Right forelimb (tissue), 1 donor: ENCODE results near the gene PGGT1B.

ENCODE experiments used
- DNase-seq: peaks from one replicate; pipeline ENCODE4 v3.0.0-alpha.2; 2018

The PGGT1B gene

GRCh38 chr5:115262321-115263077 is at the start of gene PGGT1B:
Gene PGGT1B, minus strand, starts transcription at chr5:115262877. Its CDS starts 26 bp downstream, at chr5:115262851.
- peak; percentile 90 for DNase-seq

GRCh38 chr5:115309751-115310370 is 47.2 kb upstream of the PGGT1B start:
- DNase-seq = no peak

GRCh38 chr5:115308815-115309214 is 46.1 kb upstream of the PGGT1B start:
- no peak for DNase-seq

GRCh38 chr5:115306011-115306536 is 43.4 kb upstream of the PGGT1B start:
- no peak for DNase-seq

- no peak for DNase-seq
These were observed 41.8 kb upstream of the PGGT1B start for GRCh38 chr5:115304496-115304895.

GRCh38 chr5:115298811-115299210 is 36.1 kb upstream of the PGGT1B start:
- DNase-seq = no peak

- DNase-seq = no peak
These were observed 34.4 kb upstream of the PGGT1B start for GRCh38 chr5:115297031-115297430.

- DNase-seq = peak; percentile 79
These were observed 33.7 kb upstream of the PGGT1B start, which contains the start of gene CCDC112 for GRCh38 chr5:115296124-115297022. Gene CCDC112, minus strand, starts transcription at chr5:115296654. Its CDS starts 111 bp downstream, at chr5:115296543.

- DNase-seq = no peak
These were observed 33.1 kb upstream of the PGGT1B start for GRCh38 chr5:115295777-115296123.

- no peak for DNase-seq
These were observed 28.7 kb upstream of the PGGT1B start for GRCh38 chr5:115291397-115291796.

GRCh38 chr5:115289104-115289503 is 26.4 kb upstream of the PGGT1B start:
- no peak for DNase-seq

GRCh38 chr5:115284021-115284420 is 21.3 kb upstream of the PGGT1B start:
- DNase-seq = no peak

- no peak for DNase-seq
These were observed 19.5 kb upstream of the PGGT1B start for GRCh38 chr5:115282131-115282530.

- no peak for DNase-seq
These were observed 11.9 kb upstream of the PGGT1B start for GRCh38 chr5:115274584-115274983.

GRCh38 chr5:115272297-115272958 is 9.8 kb upstream of the PGGT1B start:
- no peak for DNase-seq

GRCh38 chr5:115271295-115272050 is 8.8 kb upstream of the PGGT1B start:
- no peak for DNase-seq

- DNase-seq = no peak
These were observed 4.9 kb upstream of the PGGT1B start for GRCh38 chr5:115267617-115268016.

GRCh38 chr5:115265220-115265619 is 2.5 kb upstream of the PGGT1B start:
- no peak for DNase-seq

GRCh38 chr5:115264786-115265185 is 2.1 kb upstream of the PGGT1B start:
- DNase-seq = no peak

- no peak for DNase-seq
These were observed 352 bp upstream of the PGGT1B start for GRCh38 chr5:115263078-115263380.

GRCh38 chr5:115262011-115262320 is 711 bp downstream of the PGGT1B start:
- DNase-seq = peak; percentile 42

GRCh38 chr5:115260248-115260647 is 2.4 kb downstream of the PGGT1B start:
- no peak for DNase-seq
